Lower lobe of right lung (tissue), 2 donors: ENCODE measurements around the gene FAM118A. TPM values are rescaled to one million over a fixed set of nuclear protein-coding genes. Genes with fewer than 3 reads are reported as not detected.

Experiments
- ATAC-seq, 2 donors: fragments of 200-7000 bp; cut with Tn5 transposase; one replicate each; pipeline ENCODE4 v1.9.1; 2020 to 2022; ENCODE audit warnings: mild to moderate bottlenecking in 2 of 2, moderate library complexity in 2 of 2
- DNase-seq: peaks from one replicate; pipeline ENCODE4 v3.0.0-alpha.2; 2020
- H3K27ac ChIP-seq: fragments of 200-600 bp; one replicate; pipeline ENCODE4 v1.8.0; 2022
- H3K27me3 ChIP-seq: fragments of 200-600 bp; one replicate; pipeline ENCODE4 v1.8.0; 2022; ENCODE audit warnings: low read depth
- H3K36me3 ChIP-seq: fragments of 200-600 bp; one replicate; pipeline ENCODE4 v1.8.0; 2022; ENCODE audit warnings: mild to moderate bottlenecking
- H3K4me1 ChIP-seq: fragments of 200-600 bp; one replicate; pipeline ENCODE4 v1.8.0; 2022
- H3K4me3 ChIP-seq: fragments of 200-600 bp; one replicate; pipeline ENCODE4 v1.8.0; 2022; ENCODE audit warnings: mild to moderate bottlenecking
- H3K9me3 ChIP-seq: fragments of 200-600 bp; one replicate; pipeline ENCODE4 v1.8.0; 2022
- intact Hi-C: fragments of 100-400 bp; cut with DNase I; formaldehyde crosslinking; loops from one replicate; pipeline ENCODE4 v1.11.0; 2022
- total RNA-seq: library from RNA; stranded (reverse); fragmentation: NEBNext Ultra II Directional; extraction: Animal tissue kit (Norgen Biotek cat#: 25700); gene quantifications from one replicate; pipeline ENCODE4 v1.2.1, GENCODE V29; 2021
- TF ChIP-seq, protein P1 (sequence below): fragments of 200-600 bp; IDR thresholded peaks from one replicate; pipeline ENCODE4 v1.8.0; 2022; ENCODE audit warnings: antibody characterized with exemption, mild to moderate bottlenecking
- donor health status: DM: no; HTN: yes; CAD: no; lungs with severe emphysema.

Gene FAM118A
- total RNA-seq, 1 donor from 2014 or later = 19.8 TPM

DNA sequence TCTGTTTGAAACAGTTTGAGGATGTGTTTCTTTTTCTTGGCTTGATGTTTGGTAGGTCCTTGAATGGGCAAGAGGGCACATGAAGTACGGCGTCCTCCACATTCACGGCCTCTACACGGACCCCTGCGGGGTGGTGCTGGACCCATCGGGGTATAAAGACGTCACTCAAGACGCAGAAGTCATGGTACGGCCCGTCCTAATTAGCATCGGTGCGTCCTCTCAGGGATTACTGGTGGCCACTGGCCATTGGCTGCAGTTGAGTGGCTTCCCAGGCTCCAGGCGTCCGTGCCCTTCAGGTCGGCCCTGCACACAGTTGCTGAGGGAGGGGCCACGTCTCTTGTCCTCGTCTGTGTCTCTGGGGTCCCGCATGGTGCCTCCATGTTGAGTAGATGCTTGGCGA, 20.8 kb downstream of the FAM118A start:
- H3K36me3 ChIP-seq = peaks cover 65% of the 10 kb centered on the region
- no peak for ATAC-seq
- no peak overlapping the region for H3K27ac ChIP-seq
- TF ChIP-seq, protein P1, sequence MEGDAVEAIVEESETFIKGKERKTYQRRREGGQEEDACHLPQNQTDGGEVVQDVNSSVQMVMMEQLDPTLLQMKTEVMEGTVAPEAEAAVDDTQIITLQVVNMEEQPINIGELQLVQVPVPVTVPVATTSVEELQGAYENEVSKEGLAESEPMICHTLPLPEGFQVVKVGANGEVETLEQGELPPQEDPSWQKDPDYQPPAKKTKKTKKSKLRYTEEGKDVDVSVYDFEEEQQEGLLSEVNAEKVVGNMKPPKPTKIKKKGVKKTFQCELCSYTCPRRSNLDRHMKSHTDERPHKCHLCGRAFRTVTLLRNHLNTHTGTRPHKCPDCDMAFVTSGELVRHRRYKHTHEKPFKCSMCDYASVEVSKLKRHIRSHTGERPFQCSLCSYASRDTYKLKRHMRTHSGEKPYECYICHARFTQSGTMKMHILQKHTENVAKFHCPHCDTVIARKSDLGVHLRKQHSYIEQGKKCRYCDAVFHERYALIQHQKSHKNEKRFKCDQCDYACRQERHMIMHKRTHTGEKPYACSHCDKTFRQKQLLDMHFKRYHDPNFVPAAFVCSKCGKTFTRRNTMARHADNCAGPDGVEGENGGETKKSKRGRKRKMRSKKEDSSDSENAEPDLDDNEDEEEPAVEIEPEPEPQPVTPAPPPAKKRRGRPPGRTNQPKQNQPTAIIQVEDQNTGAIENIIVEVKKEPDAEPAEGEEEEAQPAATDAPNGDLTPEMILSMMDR = no peak
- no peaks in the 10 kb centered on the region for H3K27me3 ChIP-seq
- intact Hi-C loops = no loop called here
- H3K9me3 ChIP-seq = no peaks in the 10 kb centered on the region
- DNase-seq = no peak
- peaks cover 5% of the 10 kb centered on the region for H3K4me1 ChIP-seq
- H3K4me3 ChIP-seq = no peak overlapping the region

DNA sequence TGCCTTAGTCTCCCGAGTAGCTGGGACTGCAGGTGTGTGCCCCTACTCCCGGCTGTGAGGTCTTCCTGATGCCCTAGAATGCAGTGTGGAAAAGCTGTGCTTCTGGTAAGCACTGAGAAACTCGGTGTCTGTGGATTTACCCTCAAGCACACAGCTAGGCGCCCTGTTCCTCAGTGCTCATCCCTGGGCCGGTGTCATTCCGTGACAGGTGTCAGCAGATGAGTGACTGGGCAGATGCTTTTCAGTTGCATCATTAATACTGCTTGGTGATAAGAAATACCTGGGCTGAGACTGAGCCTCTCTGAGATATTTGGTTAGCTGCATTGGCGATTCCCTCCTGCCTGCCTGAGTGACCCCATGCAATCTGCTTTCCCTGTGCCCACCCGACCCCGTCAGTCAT, 21.8 kb downstream of the FAM118A start:
- Histone ChIP-seq H3K27me3 (no peaks in the 10 kb centered on the region), H3K36me3 (peaks cover 74% of the 10 kb centered on the region), H3K27ac (no peak overlapping the region), H3K4me3 (no peak overlapping the region), H3K9me3 (no peaks in the 10 kb centered on the region), H3K4me1 (peaks cover 12% of the 10 kb centered on the region)
- intact Hi-C loops = no loop called here
- no peak for DNase-seq
- TF ChIP-seq, protein P1 = no peak
- no peak for ATAC-seq

DNA sequence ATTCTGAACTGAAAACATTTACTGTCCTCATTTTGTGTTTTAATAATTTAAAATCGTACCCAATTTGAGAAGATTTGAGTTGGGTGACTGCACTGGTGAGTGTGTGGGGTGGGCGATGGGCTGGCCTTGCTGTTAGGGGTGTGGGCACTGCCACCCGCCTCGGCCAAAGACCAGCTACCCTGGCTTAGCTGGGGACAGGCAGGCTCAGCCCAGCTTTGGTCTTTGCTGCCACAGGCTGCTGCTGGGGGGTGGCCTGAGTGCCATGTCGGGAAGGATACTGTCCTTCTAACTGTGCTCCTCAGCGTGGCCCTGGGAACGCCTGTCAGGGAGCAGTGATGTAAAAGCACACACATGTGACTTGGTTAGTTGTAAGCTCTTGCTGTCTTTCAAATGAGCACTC, 22.3 kb downstream of the FAM118A start:
- no peak for ATAC-seq
- Histone ChIP-seq H3K27me3 (no peaks in the 10 kb centered on the region), H3K27ac (no peak overlapping the region), H3K9me3 (no peaks in the 10 kb centered on the region), H3K4me1 (peaks cover 17% of the 10 kb centered on the region), H3K36me3 (peaks cover 73% of the 10 kb centered on the region), H3K4me3 (no peak overlapping the region)
- DNase-seq = no peak
- TF ChIP-seq, protein P1 = no peak
- intact Hi-C loops = no loop called here

DNA sequence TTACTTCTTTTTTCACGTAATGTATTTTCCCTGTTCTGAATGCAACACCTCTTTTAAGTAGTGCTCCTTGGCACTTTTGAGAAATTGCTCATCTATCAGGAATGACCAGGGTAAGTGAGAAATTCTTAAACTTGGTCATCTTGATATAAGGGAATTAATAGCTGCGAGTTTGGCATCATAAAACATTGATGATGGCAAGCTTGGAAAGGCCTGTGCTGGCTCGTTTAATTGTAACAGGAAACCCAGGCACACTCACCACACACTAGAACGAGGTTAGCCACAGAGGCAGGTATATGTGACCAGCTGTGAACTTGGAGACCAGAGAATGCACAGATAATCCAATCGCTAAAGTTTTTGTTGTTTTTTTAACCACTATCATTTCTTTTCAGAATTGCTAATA, 24.3 kb downstream of the FAM118A start:
- Histone ChIP-seq H3K4me3 (no peak overlapping the region), H3K9me3 (no peaks in the 10 kb centered on the region), H3K27me3 (no peaks in the 10 kb centered on the region), H3K36me3 (peaks cover 80% of the 10 kb centered on the region), H3K27ac (no peak overlapping the region), H3K4me1 (peaks cover 24% of the 10 kb centered on the region)
- no peak for DNase-seq
- TF ChIP-seq, protein P1 = no peak
- ATAC-seq = no peak
- intact Hi-C loops = no loop called here

DNA sequence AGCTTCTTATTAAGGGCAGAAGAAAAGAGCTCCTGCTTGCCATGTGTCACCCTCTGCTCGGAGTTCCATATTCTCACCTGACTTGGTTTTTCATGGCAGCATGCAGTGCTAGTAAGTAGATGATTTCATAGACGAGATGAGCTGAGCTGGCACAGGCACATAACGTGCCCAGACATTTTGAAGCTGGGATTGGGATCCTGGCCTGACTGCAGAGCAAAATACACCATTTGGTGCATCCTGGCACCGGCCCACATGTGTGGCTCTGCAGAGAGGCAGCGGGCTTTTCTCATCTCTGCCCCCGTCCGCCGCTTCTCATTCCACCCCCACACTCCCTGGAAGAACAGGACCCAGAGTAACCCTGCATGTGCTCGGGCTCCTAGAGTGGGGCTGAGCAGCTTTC, 24.8 kb downstream of the FAM118A start:
- Histone ChIP-seq H3K27ac (no peak overlapping the region), H3K36me3 (peaks cover 78% of the 10 kb centered on the region), H3K4me1 (peaks cover 24% of the 10 kb centered on the region), H3K4me3 (no peak overlapping the region), H3K9me3 (no peaks in the 10 kb centered on the region), H3K27me3 (no peaks in the 10 kb centered on the region)
- ATAC-seq = no peak
- DNase-seq = no peak
- TF ChIP-seq, protein P1 = no peak
- intact Hi-C loops = no loop called here
